Hepatocyte (in vitro differentiated cells): ENCODE measurements around the gene MLST8. TPM values are rescaled to one million over a fixed set of nuclear protein-coding genes. Genes with fewer than 3 reads are reported as not detected.

Source experiments
- DNase-seq: peaks from one replicate; pipeline ENCODE4 v3.0.0-alpha.2; 2016; ENCODE audit warnings: low spot score
- H2AFZ ChIP-seq: fragments of 200-600 bp; sonication (generic); 2 replicates; pipeline ENCODE4 v1.6.0; 2016; ENCODE audit warnings: antibody characterized with exemption, mild to moderate bottlenecking
- H3K27ac ChIP-seq: fragments of 200-600 bp; sonication (generic); 2 replicates; pipeline ENCODE4 v1.5.1; 2016; ENCODE audit warnings: mild to moderate bottlenecking
- H3K27me3 ChIP-seq: fragments of 200-600 bp; sonication (generic); 2 replicates; pipeline ENCODE4 v1.6.1; 2016
- H3K36me3 ChIP-seq: fragments of 200-600 bp; sonication (generic); replicated peaks from 2 replicates; pipeline ENCODE4 v1.5.1; 2016; ENCODE audit warnings: low read depth; ENCODE audit not compliant: insufficient read depth
- H3K4me1 ChIP-seq: fragments of 200-600 bp; sonication (generic); 2 replicates; pipeline ENCODE4 v1.5.1; 2016; ENCODE audit warnings: mild to moderate bottlenecking, moderate library complexity; ENCODE audit not compliant: insufficient read depth
- H3K4me2 ChIP-seq: fragments of 200-600 bp; sonication (generic); 2 replicates; pipeline ENCODE4 v1.6.0; 2016
- H3K4me3 ChIP-seq: fragments of 200-600 bp; sonication (generic); 2 replicates; pipeline ENCODE4 v1.5.1; 2016; ENCODE audit warnings: mild to moderate bottlenecking
- H3K79me2 ChIP-seq: fragments of 200-600 bp; sonication (generic); 2 replicates; pipeline ENCODE4 v1.6.0; 2017; ENCODE audit warnings: mild to moderate bottlenecking
- H3K9me2 ChIP-seq: fragments of 200-600 bp; sonication (generic); replicated peaks from 2 replicates; pipeline ENCODE4 v1.6.0; 2017; ENCODE audit warnings: mild to moderate bottlenecking; ENCODE audit not compliant: insufficient read depth
- H3K9me3 ChIP-seq: fragments of 200-600 bp; sonication (generic); 2 replicates; pipeline ENCODE4 v1.5.1; 2016; ENCODE audit warnings: low read depth, mild to moderate bottlenecking
- H4K20me1 ChIP-seq: fragments of 200-600 bp; sonication (generic); 2 replicates; pipeline ENCODE4 v1.6.0; 2016; ENCODE audit warnings: mild to moderate bottlenecking; ENCODE audit not compliant: insufficient read depth, poor library complexity, severe bottlenecking
- CTCF ChIP-seq: fragments of 200-600 bp; sonication (generic); IDR thresholded peaks from 2 replicates; pipeline ENCODE4 v1.5.1; 2016; ENCODE audit warnings: antibody characterized with exemption, mild to moderate bottlenecking; ENCODE audit not compliant: poor library complexity
- EZH2 ChIP-seq: fragments of 200-600 bp; sonication (generic); IDR thresholded peaks from 2 replicates; pipeline ENCODE4 v1.6.1; 2016; ENCODE audit warnings: antibody characterized with exemption, mild to moderate bottlenecking, borderline replicate concordance
- EZH2phosphoT487 ChIP-seq: fragments of 200-600 bp; sonication (generic); IDR thresholded peaks from one replicate; pipeline ENCODE4 v1.6.1; 2018; ENCODE audit warnings: antibody characterized with exemption, mild to moderate bottlenecking, low read depth, moderate library complexity; ENCODE audit not compliant: unreplicated experiment, severe bottlenecking
- WGBS: methylation state at CpG from one replicate; pipeline ENCODE4 v1.1.6; 2016; ENCODE audit warnings: low lambda C conversion rate; ENCODE audit errors: missing lambda C conversion rate; 5-methylcytosine and 5-hydroxymethylcytosine counted together
- polyA plus RNA-seq: library from polyadenylated mRNA; unstranded; fragments of >200 nt; fragmentation: Nextera tagmentation; extraction: Ambion mirVana; gene quantifications from 2 replicates; pipeline ENCODE4 v1.2.1, GENCODE V29; 2016
- total RNA-seq: library from RNA; depleted of rRNA; stranded (reverse); fragments of >200 nt; gene quantifications from 2 replicates; pipeline ENCODE4 v1.2.3, GENCODE V29; 2014

Gene MLST8
- total and polyA plus RNA-seq, 2 experiments from 2014 or later = 28.3 to 88.3 TPM

GRCh38 chr16:2181952-2182351, 23.3 kb upstream of the MLST8 start:
- Histone ChIP-seq H3K4me1 (no peaks in the 10 kb centered on the region), H3K4me3 (no peak overlapping the region), H3K9me3 (no peaks in the 10 kb centered on the region), H3K4me2 (no peak overlapping the region), H4K20me1 (no peaks in the 10 kb centered on the region), H3K27ac (no peak overlapping the region), H3K36me3 (no peaks in the 10 kb centered on the region), H3K79me2 (no peaks in the 10 kb centered on the region), H3K27me3 (no peaks in the 10 kb centered on the region), H3K9me2 (no peaks in the 10 kb centered on the region), H2AFZ (no peak overlapping the region)
- 95% methylated on average over 20 of the region's 20 CpGs for WGBS
- TF ChIP-seq CTCF (no peak), EZH2 (no peak), EZH2phosphoT487 (no peak)
- DNase-seq = no peak

- Histone ChIP-seq H3K36me3 (no peaks in the 10 kb centered on the region), H3K4me1 (no peaks in the 10 kb centered on the region), H3K4me3 (no peak overlapping the region), H3K27ac (no peak overlapping the region), H3K4me2 (no peak overlapping the region), H2AFZ (no peak overlapping the region), H3K27me3 (no peaks in the 10 kb centered on the region), H3K9me2 (no peaks in the 10 kb centered on the region), H3K9me3 (no peaks in the 10 kb centered on the region), H3K79me2 (no peaks in the 10 kb centered on the region), H4K20me1 (no peaks in the 10 kb centered on the region)
- WGBS = 98% methylated on average over 29 of the region's 30 CpGs
- TF ChIP-seq EZH2phosphoT487 (no peak), CTCF (no peak), EZH2 (no peak)
- DNase-seq = no peak
These were observed 21.6 kb upstream of the MLST8 start for GRCh38 chr16:2183671-2184070.

- H3K27me3 ChIP-seq = no peaks in the 10 kb centered on the region
- no peak overlapping the region for H3K27ac ChIP-seq
- no peaks in the 10 kb centered on the region for H3K4me1 ChIP-seq
- no peak overlapping the region for H3K4me3 ChIP-seq
- no peak overlapping the region for H2AFZ ChIP-seq
- H3K4me2 ChIP-seq = no peak overlapping the region
- no peaks in the 10 kb centered on the region for H3K9me3 ChIP-seq
- H3K9me2 ChIP-seq = no peaks in the 10 kb centered on the region
- H4K20me1 ChIP-seq = no peaks in the 10 kb centered on the region
- DNase-seq = no peak
- WGBS = 95% methylated on average over 19 of the region's 19 CpGs
- no peaks in the 10 kb centered on the region for H3K36me3 ChIP-seq
- TF ChIP-seq CTCF (no peak), EZH2phosphoT487 (no peak), EZH2 (no peak)
- H3K79me2 ChIP-seq = no peaks in the 10 kb centered on the region
These were observed 20.9 kb upstream of the MLST8 start for GRCh38 chr16:2184346-2184745.

- no peak overlapping the region for H3K4me3 ChIP-seq
- whole genome bisulfite sequencing = 90% methylated on average over 19 of the region's 20 CpGs
- H3K27ac ChIP-seq = no peak overlapping the region
- H3K9me2 ChIP-seq = no peaks in the 10 kb centered on the region
- no peaks in the 10 kb centered on the region for H3K4me1 ChIP-seq
- no peaks in the 10 kb centered on the region for H3K36me3 ChIP-seq
- no peak overlapping the region for H3K4me2 ChIP-seq
- H3K27me3 ChIP-seq = no peaks in the 10 kb centered on the region
- H3K9me3 ChIP-seq = no peaks in the 10 kb centered on the region
- TF ChIP-seq EZH2 = no peak
- DNase-seq = no peak
- no peak overlapping the region for H2AFZ ChIP-seq
- H3K79me2 ChIP-seq = no peaks in the 10 kb centered on the region
- no peaks in the 10 kb centered on the region for H4K20me1 ChIP-seq
These were observed 20.3 kb upstream of the MLST8 start for GRCh38 chr16:2184962-2185361.
